Esophagus muscularis mucosa (tissue), 4 donors: ENCODE data around the gene TM9SF2.

Experiments
- EP300 ChIP-seq: sonication (generic); formaldehyde crosslinking; IDR thresholded peaks from one replicate; pipeline ENCODE4 v1.6.1; 2017; ENCODE audit warnings: antibody characterized with exemption
- POLR2AphosphoS5 ChIP-seq, 2 donors: sonication (generic); formaldehyde crosslinking; IDR thresholded peaks; one replicate each; pipeline ENCODE4 v1.6.1; 2017; ENCODE audit warnings: antibody characterized with exemption in 2 of 2
- TF ChIP-seq, protein P1 (sequence below), 3 experiments: fragments of 200-600 bp in 2 of 3; fragments of 450-650 bp in 1 of 3; sonication (generic) in 2 of 3; IDR thresholded peaks; one replicate each; pipeline ENCODE4 v1.5.1; 2017 to 2019; ENCODE audit warnings: antibody characterized with exemption in 3 of 3, mild to moderate bottlenecking in 2 of 3, moderate library complexity in 1 of 3

DNA sequence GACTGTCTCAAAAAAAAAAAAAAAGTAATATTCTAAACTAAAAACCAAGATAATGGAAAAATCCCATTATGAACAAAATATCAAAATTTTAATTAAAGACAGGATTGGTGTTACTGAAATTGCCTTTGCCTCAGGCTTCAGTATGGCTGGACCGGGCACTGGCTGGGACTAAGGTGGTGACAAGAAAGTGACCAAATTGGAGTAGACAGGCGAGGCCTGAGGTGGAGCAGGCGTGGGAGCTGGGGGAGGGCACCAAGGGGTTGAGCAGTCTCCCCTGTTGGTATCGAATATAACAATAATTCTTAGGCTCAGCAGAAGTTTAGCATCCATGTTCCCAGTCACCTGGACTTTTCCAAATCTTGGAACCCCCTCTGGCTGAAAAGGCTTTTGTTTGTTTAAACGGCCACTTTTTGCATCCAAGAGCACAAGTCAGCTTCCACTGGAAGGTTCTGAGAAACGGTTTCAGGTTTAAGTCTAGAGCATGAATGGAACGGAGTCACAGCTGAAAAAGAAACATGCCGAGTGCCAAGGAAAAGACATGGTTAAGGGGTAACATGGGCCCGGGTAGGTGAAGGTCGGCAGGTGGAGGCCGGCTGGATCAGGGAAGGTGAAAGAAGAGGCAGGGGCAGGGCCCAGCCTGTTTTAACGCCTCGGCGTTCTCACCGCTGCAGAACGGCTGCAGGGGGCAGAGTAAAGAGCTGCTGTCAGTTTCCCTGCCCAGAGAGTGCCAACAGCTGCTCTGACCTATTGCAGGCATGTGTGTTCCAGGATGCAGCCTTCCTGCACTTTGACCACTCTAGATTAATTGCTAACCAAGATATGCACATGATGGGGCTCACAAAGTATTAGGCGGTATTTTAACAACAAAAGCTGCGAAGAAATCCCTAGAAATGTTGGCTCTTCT is 104.4 kb downstream of the TM9SF2 start:
- TF ChIP-seq, protein P1, sequence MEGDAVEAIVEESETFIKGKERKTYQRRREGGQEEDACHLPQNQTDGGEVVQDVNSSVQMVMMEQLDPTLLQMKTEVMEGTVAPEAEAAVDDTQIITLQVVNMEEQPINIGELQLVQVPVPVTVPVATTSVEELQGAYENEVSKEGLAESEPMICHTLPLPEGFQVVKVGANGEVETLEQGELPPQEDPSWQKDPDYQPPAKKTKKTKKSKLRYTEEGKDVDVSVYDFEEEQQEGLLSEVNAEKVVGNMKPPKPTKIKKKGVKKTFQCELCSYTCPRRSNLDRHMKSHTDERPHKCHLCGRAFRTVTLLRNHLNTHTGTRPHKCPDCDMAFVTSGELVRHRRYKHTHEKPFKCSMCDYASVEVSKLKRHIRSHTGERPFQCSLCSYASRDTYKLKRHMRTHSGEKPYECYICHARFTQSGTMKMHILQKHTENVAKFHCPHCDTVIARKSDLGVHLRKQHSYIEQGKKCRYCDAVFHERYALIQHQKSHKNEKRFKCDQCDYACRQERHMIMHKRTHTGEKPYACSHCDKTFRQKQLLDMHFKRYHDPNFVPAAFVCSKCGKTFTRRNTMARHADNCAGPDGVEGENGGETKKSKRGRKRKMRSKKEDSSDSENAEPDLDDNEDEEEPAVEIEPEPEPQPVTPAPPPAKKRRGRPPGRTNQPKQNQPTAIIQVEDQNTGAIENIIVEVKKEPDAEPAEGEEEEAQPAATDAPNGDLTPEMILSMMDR (IDR thresholded peaks at IDR 0.05) = peak; percentile 13 to 28 (median 27)
- TF ChIP-seq POLR2AphosphoS5 (IDR thresholded peaks at IDR 0.05) = no peak
- TF ChIP-seq EP300 = no peak
